Sigmoid colon (tissue), 7 donors: Measurements from ENCODE around the gene RAX2. TPM values are rescaled to one million over a fixed set of nuclear protein-coding genes. Genes with fewer than 3 reads are reported as not detected.

Source experiments
- DNase-seq: peaks from one replicate; pipeline ENCODE4 v3.0.0-alpha.2; 2019
- H3K27ac ChIP-seq, 4 donors: fragments of 200-600 bp; sonication (generic); one replicate each; pipeline ENCODE4 v1.5.1; 2016 to 2019; ENCODE audit warnings: mild to moderate bottlenecking in 1 of 4
- H3K27me3 ChIP-seq, 3 donors: fragments of 200-600 bp; sonication (generic); one replicate each; pipeline ENCODE4 v1.5.1; 2019; ENCODE audit warnings: mild to moderate bottlenecking in 1 of 3
- H3K36me3 ChIP-seq, 4 donors: fragments of 200-600 bp; sonication (generic); one replicate each; pipeline ENCODE4 v1.5.1; 2016 to 2019
- H3K4me1 ChIP-seq, 4 donors: fragments of 200-600 bp; sonication (generic); one replicate each; pipeline ENCODE4 v1.5.1; 2017 to 2019
- H3K4me3 ChIP-seq, 4 donors: fragments of 200-600 bp; sonication (generic); one replicate each; pipeline ENCODE4 v1.5.1; 2017 to 2019; ENCODE audit warnings: mild to moderate bottlenecking in 2 of 4, moderate library complexity in 1 of 4
- H3K9me3 ChIP-seq, 4 donors: fragments of 200-600 bp in 3 of 4; sonication (generic) in 3 of 4; one replicate each; pipeline versions ENCODE4 v1.5.1 to v1.6.1; 2013 to 2019
- CTCF ChIP-seq, 4 experiments: fragments of 450-650 bp in 3 of 4; fragments of 200-600 bp in 1 of 4; IDR thresholded peaks; one replicate each; pipeline ENCODE4 v1.5.1; 2016 to 2019; ENCODE audit warnings: antibody characterized with exemption in 4 of 4, mild to moderate bottlenecking in 3 of 4, moderate library complexity in 2 of 4
- EP300 ChIP-seq, 4 donors: sonication (generic); formaldehyde crosslinking; IDR thresholded peaks; one replicate each; pipeline ENCODE4 v1.6.1; 2017; ENCODE audit warnings: antibody characterized with exemption in 4 of 4
- POLR2A ChIP-seq, 2 donors: fragments of 450-650 bp; IDR thresholded peaks; one replicate each; pipeline ENCODE4 v1.6.1; 2016; ENCODE audit warnings: antibody characterized with exemption in 2 of 2, mild to moderate bottlenecking in 2 of 2, moderate library complexity in 2 of 2
- POLR2AphosphoS5 ChIP-seq, 4 donors: sonication (generic); formaldehyde crosslinking; IDR thresholded peaks; one replicate each; pipeline ENCODE4 v1.6.1; 2017; ENCODE audit warnings: antibody characterized with exemption in 4 of 4
- WGBS, 2 donors: extraction: QIAGEN DNeasy Blood & Tissue Kit; methylation state at CpG; one replicate each; pipeline ENCODE4 v1.1.7; 2013; 5-methylcytosine and 5-hydroxymethylcytosine counted together
- intact Hi-C: fragments of 100-400 bp; cut with DNase I; formaldehyde crosslinking; loops from one replicate; pipeline ENCODE4 v1.15.1; 2023
- polyA plus RNA-seq, 3 donors: library from polyadenylated mRNA; stranded (reverse); fragments of 200-250 nt; gene quantifications; one replicate each; pipeline ENCODE4 v1.2.3, GENCODE V29; 2013
- total RNA-seq, 4 donors: library from RNA; depleted of rRNA; stranded (reverse); fragments of >200 nt; gene quantifications; one replicate each; pipeline ENCODE4 v1.1.0, GENCODE V29; 2016
- donor health status: healthy with polysubstance abuse.
- donor health status: Bipolar disorder and iron deficiency.
- donor health status: healthy.

The RAX2 gene
- total and polyA plus RNA-seq, 7 donors, result not detected

GRCh38 chr19:3780786-3781304 is 8.8 kb upstream of the RAX2 start:
- H3K27ac ChIP-seq, result no peak overlapping the region
- no peak for TF ChIP-seq POLR2AphosphoS5 (IDR thresholded peaks at IDR 0.05)
- TF ChIP-seq POLR2A (IDR thresholded peaks at IDR 0.05), result no peak
- no peak for TF ChIP-seq EP300 (IDR thresholded peaks at IDR 0.05)
- TF ChIP-seq CTCF (IDR thresholded peaks at IDR 0.05), result no peak
- peaks cover 0 to 10% (median 4%) of the 10 kb centered on the region in 4 donors for H3K4me1 ChIP-seq
- no peak overlapping the region for H3K4me3 ChIP-seq
- H3K27me3 ChIP-seq, result peaks cover 0 to 43% (median 40%) of the 10 kb centered on the region in 3 donors
- WGBS, 2 donors, result 82 to 90% methylated on average over 9 of the region's 9 CpGs
- H3K9me3 ChIP-seq, result peaks cover 12 to 20% (median 16%) of the 10 kb centered on the region in 4 donors
- no peaks in the 10 kb centered on the region for H3K36me3 ChIP-seq
- DNase-seq, result no peak
- intact Hi-C loops, result no loop called here

- H3K36me3 ChIP-seq, result no peaks in the 10 kb centered on the region
- H3K9me3 ChIP-seq, result peaks cover 12 to 20% (median 16%) of the 10 kb centered on the region in 4 donors
- peaks cover 0 to 25% (median 22%) of the 10 kb centered on the region in 3 donors for H3K27me3 ChIP-seq
- no peak overlapping the region for H3K27ac ChIP-seq
- no peaks in the 10 kb centered on the region for H3K4me1 ChIP-seq
- 56 to 79% methylated on average over 44 of the region's 44 CpGs for WGBS, 2 donors
- intact Hi-C loops, result no loop called here
- no peak for DNase-seq
- H3K4me3 ChIP-seq, result no peak overlapping the region
- no peak for TF ChIP-seq POLR2A (IDR thresholded peaks at IDR 0.05)
- no peak for TF ChIP-seq EP300 (IDR thresholded peaks at IDR 0.05)
- no peak for TF ChIP-seq POLR2AphosphoS5 (IDR thresholded peaks at IDR 0.05)
- TF ChIP-seq CTCF (IDR thresholded peaks at IDR 0.05), result no peak
Measured at GRCh38 chr19:3778899-3779723, 7.1 kb upstream of the RAX2 start.

GRCh38 chr19:3778104-3778867 is 6.3 kb upstream of the RAX2 start:
- TF ChIP-seq POLR2A (IDR thresholded peaks at IDR 0.05) (no peak), EP300 (IDR thresholded peaks at IDR 0.05) (no peak), POLR2AphosphoS5 (IDR thresholded peaks at IDR 0.05) (no peak), CTCF (IDR thresholded peaks at IDR 0.05) (no peak)
- Histone ChIP-seq H3K36me3 (no peaks in the 10 kb centered on the region), H3K4me1 (no peaks in the 10 kb centered on the region), H3K9me3 (peaks cover 12 to 20% (median 16%) of the 10 kb centered on the region in 4 donors), H3K4me3 (no peak overlapping the region), H3K27me3 (peaks cover 0 to 17% (median 15%) of the 10 kb centered on the region in 3 donors), H3K27ac (no peak overlapping the region)
- whole genome bisulfite sequencing, 2 donors, result 74 to 89% methylated on average over 37 of the region's 37 CpGs
- intact Hi-C loops, result no loop called here
- DNase-seq, result no peak

- Histone ChIP-seq H3K36me3 (no peaks in the 10 kb centered on the region), H3K4me1 (no peaks in the 10 kb centered on the region), H3K9me3 (peaks cover 2 to 10% (median 5%) of the 10 kb centered on the region in 4 donors), H3K4me3 (no peak overlapping the region), H3K27me3 (peaks cover 0 to 5% (median 0%) of the 10 kb centered on the region in 3 donors), H3K27ac (no peak overlapping the region)
- 89 to 90% methylated on average over 1 of the region's 1 CpG for WGBS, 2 donors
- TF ChIP-seq CTCF (IDR thresholded peaks at IDR 0.05) (no peak), POLR2A (IDR thresholded peaks at IDR 0.05) (no peak), EP300 (IDR thresholded peaks at IDR 0.05) (no peak), POLR2AphosphoS5 (IDR thresholded peaks at IDR 0.05) (no peak)
- intact Hi-C loops, result no loop called here
- no peak for DNase-seq
Measured at GRCh38 chr19:3776479-3777040, 4.5 kb upstream of the RAX2 start.
